ENCODE data around the gene HEATR1. TPM values are rescaled to one million over a fixed set of nuclear protein-coding genes. Genes with fewer than 3 reads are reported as not detected.

Gene HEATR1
- total RNA-seq, 2 experiments from 2014 or later, result 34.4 to 69.0 TPM

DNA sequence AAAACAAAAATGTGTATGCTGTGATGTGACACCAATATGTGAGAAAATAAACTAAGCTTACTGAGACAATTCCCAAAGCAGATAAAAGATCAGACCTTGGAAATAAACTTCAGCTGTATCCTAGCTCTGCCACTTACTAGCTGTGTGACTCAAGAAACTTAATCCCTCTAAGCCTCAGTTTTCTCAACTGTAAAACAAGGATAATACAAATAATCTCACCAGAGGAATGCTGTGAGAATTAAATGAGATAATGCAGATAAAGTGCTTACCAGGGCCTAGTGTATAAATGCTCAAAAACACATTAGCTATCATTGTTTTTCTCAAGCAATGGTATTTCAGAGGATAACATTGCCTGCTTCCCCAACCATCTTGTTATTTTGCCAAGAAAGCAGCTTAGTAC is 2.1 kb downstream of the HEATR1 start:
- Histone ChIP-seq H3K36me3 (ENCODE audit: insufficient read depth, low read length) (peaks cover 60% of the 10 kb centered on the region), H3K9me3 (ENCODE audit: low read length) (no peaks in the 10 kb centered on the region), H3K4me3 (ENCODE audit: low read depth, low read length, poor library complexity, severe bottlenecking) (no peak overlapping the region), H4K20me1 (ENCODE audit: insufficient read depth, low read length) (peaks cover 9% of the 10 kb centered on the region; the same call in 1 of the 2 replicates), H3K79me2 (ENCODE audit: insufficient read depth, low read depth, low read length) (peaks cover 25% of the 10 kb centered on the region), H3K4me2 (ENCODE audit: low read length) (no peak overlapping the region), H3K27ac (ENCODE audit: low read depth, low read length, poor library complexity, severe bottlenecking) (no peak overlapping the region), H3K4me1 (ENCODE audit: insufficient read depth, low read length, poor library complexity, severe bottlenecking) (peaks cover 14% of the 10 kb centered on the region), H3K9me2 (ENCODE audit: insufficient read depth, low read length) (no peaks in the 10 kb centered on the region), H2AFZ (ENCODE audit: low read length) (no peak overlapping the region)
- BruUV-seq (replicated peaks), result no TSS peak
- no peak for DNase-seq (ENCODE audit: low spot score)
- ChIA-PET CTCF (ENCODE audit: unreplicated experiment) (no interaction called here), POLR2A (interaction anchor here (0.8 to 1.2 kb wide), 5 partner anchors 8 to 193 kb away, joined by 3 to 5 read pairs (median 3); partner anchors contain the start of gene MTR)
- no peak for TF ChIP-seq EZH2phosphoT487 (IDR thresholded peaks at IDR 0.05; ENCODE audit: borderline replicate concordance, low read depth, low read length)
- TF ChIP-seq, protein P1, sequence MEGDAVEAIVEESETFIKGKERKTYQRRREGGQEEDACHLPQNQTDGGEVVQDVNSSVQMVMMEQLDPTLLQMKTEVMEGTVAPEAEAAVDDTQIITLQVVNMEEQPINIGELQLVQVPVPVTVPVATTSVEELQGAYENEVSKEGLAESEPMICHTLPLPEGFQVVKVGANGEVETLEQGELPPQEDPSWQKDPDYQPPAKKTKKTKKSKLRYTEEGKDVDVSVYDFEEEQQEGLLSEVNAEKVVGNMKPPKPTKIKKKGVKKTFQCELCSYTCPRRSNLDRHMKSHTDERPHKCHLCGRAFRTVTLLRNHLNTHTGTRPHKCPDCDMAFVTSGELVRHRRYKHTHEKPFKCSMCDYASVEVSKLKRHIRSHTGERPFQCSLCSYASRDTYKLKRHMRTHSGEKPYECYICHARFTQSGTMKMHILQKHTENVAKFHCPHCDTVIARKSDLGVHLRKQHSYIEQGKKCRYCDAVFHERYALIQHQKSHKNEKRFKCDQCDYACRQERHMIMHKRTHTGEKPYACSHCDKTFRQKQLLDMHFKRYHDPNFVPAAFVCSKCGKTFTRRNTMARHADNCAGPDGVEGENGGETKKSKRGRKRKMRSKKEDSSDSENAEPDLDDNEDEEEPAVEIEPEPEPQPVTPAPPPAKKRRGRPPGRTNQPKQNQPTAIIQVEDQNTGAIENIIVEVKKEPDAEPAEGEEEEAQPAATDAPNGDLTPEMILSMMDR (conservative IDR thresholded peaks at IDR 0.05; ENCODE audit: low read length), result no peak
- intact Hi-C loops (cut with micrococcal nuclease; ENCODE audit: unreplicated experiment), result loop anchor here (10.0 kb wide), 2 partner anchors 263 to 783 kb away; no protein-coding TSS in a partner anchor

DNA sequence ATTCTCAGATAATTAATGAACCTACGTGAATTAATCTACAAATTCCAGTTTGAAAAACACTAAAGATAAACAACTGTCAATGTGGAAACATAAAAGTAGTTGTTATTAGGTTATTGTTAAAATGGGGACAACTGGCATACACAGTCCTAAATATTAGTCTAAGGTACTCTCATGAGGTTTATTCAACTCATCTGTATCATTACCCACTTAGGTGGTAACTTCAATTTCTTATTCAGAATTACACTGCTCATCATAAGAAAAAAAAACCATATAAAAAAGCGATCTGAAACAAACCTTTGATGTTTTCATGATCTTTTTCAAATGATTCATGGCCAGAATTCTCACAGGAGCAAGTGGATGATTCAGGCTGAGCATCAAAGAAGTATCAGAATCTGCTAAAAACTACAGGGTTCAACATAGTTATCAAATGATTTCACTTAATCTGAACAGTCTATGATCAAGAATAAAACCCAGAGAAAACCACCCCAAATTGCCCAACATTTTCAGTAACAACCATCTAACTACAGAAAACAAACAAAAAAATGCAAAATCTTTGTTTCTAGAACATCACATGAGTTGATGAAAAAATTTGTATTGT is 13.7 kb downstream of the HEATR1 start:
- Histone ChIP-seq H3K9me2 (ENCODE audit: insufficient read depth, low read length) (no peaks in the 10 kb centered on the region), H3K4me1 (ENCODE audit: insufficient read depth, low read length, poor library complexity, severe bottlenecking) (no peaks in the 10 kb centered on the region), H3K4me3 (ENCODE audit: low read depth, low read length, poor library complexity, severe bottlenecking) (no peak overlapping the region), H3K36me3 (ENCODE audit: insufficient read depth, low read length) (peaks cover 99% of the 10 kb centered on the region), H3K4me2 (ENCODE audit: low read length) (no peak overlapping the region), H3K9me3 (ENCODE audit: low read length) (no peaks in the 10 kb centered on the region), H3K27ac (ENCODE audit: low read depth, low read length, poor library complexity, severe bottlenecking) (no peak overlapping the region), H4K20me1 (ENCODE audit: insufficient read depth, low read length) (no peaks in the 10 kb centered on the region; the same call in 1 of the 2 replicates), H2AFZ (ENCODE audit: low read length) (no peak overlapping the region), H3K79me2 (ENCODE audit: insufficient read depth, low read depth, low read length) (no peaks in the 10 kb centered on the region)
- intact Hi-C loops (cut with micrococcal nuclease; ENCODE audit: unreplicated experiment), result loop anchor here (10.0 kb wide), 1 partner anchor 234 kb away; no protein-coding TSS in a partner anchor
- POLR2A ChIA-PET, result no interaction called here
- no peak for TF ChIP-seq EZH2phosphoT487 (IDR thresholded peaks at IDR 0.05; ENCODE audit: borderline replicate concordance, low read depth, low read length)
- TF ChIP-seq, protein P1 (conservative IDR thresholded peaks at IDR 0.05; ENCODE audit: low read length), result no peak
- BruUV-seq (replicated peaks), result no TSS peak
- CTCF ChIA-PET (ENCODE audit: unreplicated experiment), result no interaction called here
- DNase-seq (ENCODE audit: low spot score), result no peak

DNA sequence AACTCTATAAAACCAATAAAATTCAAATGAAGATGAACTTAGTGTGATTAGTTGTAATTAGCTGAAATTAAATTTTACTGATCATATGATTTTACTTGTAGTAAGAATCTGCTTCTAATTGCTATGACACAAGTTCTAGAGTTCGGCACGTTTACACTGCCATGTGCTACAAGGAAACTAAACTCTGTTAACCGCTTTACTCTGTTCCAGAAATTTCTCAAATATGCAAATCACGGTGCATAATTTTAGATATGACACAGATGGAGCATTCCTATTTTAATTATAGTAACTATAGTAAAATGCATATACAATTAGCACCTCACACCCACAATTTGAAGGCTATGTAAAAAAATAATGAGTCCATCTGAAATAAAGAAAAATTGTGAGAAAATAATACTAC is 14.8 kb downstream of the HEATR1 start:
- no peak overlapping the region for H3K27ac ChIP-seq (ENCODE audit: low read depth, low read length, poor library complexity, severe bottlenecking)
- no peak overlapping the region for H2AFZ ChIP-seq (ENCODE audit: low read length)
- BruUV-seq (replicated peaks), result no TSS peak
- POLR2A ChIA-PET, result interaction anchor here (1.0 kb wide), 1 partner anchor 15 kb away, joined by 4 read pairs; the partner anchor contains the start of gene HEATR1
- H3K9me2 ChIP-seq (ENCODE audit: insufficient read depth, low read length), result no peaks in the 10 kb centered on the region
- TF ChIP-seq EZH2phosphoT487 (IDR thresholded peaks at IDR 0.05; ENCODE audit: borderline replicate concordance, low read depth, low read length), result no peak
- TF ChIP-seq, protein P1 (conservative IDR thresholded peaks at IDR 0.05; ENCODE audit: low read length), result no peak
- no peaks in the 10 kb centered on the region for H3K4me1 ChIP-seq (ENCODE audit: insufficient read depth, low read length, poor library complexity, severe bottlenecking)
- CTCF ChIA-PET (ENCODE audit: unreplicated experiment), result no interaction called here
- H3K4me2 ChIP-seq (ENCODE audit: low read length), result no peak overlapping the region
- H3K4me3 ChIP-seq (ENCODE audit: low read depth, low read length, poor library complexity, severe bottlenecking), result no peak overlapping the region
- no peaks in the 10 kb centered on the region for H3K9me3 ChIP-seq (ENCODE audit: low read length)
- no peaks in the 10 kb centered on the region; the same call in 1 of the 2 replicates for H4K20me1 ChIP-seq (ENCODE audit: insufficient read depth, low read length)
- H3K36me3 ChIP-seq (ENCODE audit: insufficient read depth, low read length), result peaks cover 99% of the 10 kb centered on the region
- intact Hi-C loops (cut with micrococcal nuclease; ENCODE audit: unreplicated experiment), result loop anchor here (5.0 kb wide), 1 partner anchor 37 kb away; no protein-coding TSS in a partner anchor
- DNase-seq (ENCODE audit: low spot score), result no peak
- H3K79me2 ChIP-seq (ENCODE audit: insufficient read depth, low read depth, low read length), result no peaks in the 10 kb centered on the region
